ENCODE data around the gene KCNQ1.

- TF ChIP-seq, protein P1, sequence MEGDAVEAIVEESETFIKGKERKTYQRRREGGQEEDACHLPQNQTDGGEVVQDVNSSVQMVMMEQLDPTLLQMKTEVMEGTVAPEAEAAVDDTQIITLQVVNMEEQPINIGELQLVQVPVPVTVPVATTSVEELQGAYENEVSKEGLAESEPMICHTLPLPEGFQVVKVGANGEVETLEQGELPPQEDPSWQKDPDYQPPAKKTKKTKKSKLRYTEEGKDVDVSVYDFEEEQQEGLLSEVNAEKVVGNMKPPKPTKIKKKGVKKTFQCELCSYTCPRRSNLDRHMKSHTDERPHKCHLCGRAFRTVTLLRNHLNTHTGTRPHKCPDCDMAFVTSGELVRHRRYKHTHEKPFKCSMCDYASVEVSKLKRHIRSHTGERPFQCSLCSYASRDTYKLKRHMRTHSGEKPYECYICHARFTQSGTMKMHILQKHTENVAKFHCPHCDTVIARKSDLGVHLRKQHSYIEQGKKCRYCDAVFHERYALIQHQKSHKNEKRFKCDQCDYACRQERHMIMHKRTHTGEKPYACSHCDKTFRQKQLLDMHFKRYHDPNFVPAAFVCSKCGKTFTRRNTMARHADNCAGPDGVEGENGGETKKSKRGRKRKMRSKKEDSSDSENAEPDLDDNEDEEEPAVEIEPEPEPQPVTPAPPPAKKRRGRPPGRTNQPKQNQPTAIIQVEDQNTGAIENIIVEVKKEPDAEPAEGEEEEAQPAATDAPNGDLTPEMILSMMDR (IDR thresholded peaks at IDR 0.05): no peak
- no peak for TF ChIP-seq POLR2A (IDR thresholded peaks at IDR 0.05)
- no peak for TF ChIP-seq POLR2AphosphoS5 (IDR thresholded peaks at IDR 0.05)
These were observed 114.9 kb downstream of the KCNQ1 start for GRCh38 chr11:2559527-2560311.

Measured in sigmoid colon (tissue), 4 donors.